Measurements from ENCODE around the gene SLC49A3.

Gene SLC49A3

DNA sequence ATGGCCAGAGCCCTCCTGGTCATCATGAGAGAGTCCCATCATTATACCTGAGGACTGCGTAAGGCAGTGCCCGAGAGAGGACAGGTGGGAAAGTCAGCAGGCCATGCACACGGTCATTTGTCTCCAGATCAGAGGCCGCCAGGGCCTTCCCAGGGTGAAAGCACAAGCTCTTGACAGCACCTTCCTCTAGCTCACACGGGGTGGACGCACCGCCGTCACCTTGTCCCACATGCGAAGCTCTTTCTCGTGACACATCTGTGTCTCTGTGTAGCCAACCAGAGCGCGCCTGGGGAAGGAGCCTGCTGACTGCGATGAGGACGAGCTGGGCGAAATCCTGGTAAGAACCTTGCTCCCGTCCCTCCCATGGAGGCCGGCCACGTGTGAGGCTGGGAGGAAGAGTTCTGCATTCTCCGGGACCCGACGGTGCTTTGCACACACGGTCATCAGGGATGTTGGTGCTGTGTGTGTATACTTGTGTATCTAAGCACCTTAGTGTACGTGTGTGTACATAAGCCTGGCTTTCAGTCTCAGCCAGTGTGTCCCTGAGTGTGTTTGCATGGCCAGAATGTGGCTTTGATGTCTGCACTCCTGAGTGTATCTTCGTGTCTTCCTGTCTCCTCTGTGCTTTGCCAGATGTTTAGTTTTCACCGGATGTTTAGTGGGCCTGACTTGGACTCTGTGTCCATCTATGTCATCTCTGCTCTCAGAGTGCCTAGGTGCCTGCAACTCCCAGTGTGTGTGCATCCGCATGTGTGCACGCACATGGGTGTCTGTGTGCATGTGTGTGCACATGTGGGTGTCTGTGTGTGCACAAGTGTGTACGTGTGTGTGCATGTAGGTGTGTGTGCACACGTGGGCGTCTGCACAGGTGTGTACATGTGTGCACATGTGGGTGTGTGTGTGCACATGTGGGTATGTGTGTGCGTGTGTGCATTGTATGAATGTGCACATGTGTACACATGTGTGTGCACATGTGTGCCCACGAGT, 30.0 kb downstream of the SLC49A3 start:
- TF ChIP-seq, protein P1, sequence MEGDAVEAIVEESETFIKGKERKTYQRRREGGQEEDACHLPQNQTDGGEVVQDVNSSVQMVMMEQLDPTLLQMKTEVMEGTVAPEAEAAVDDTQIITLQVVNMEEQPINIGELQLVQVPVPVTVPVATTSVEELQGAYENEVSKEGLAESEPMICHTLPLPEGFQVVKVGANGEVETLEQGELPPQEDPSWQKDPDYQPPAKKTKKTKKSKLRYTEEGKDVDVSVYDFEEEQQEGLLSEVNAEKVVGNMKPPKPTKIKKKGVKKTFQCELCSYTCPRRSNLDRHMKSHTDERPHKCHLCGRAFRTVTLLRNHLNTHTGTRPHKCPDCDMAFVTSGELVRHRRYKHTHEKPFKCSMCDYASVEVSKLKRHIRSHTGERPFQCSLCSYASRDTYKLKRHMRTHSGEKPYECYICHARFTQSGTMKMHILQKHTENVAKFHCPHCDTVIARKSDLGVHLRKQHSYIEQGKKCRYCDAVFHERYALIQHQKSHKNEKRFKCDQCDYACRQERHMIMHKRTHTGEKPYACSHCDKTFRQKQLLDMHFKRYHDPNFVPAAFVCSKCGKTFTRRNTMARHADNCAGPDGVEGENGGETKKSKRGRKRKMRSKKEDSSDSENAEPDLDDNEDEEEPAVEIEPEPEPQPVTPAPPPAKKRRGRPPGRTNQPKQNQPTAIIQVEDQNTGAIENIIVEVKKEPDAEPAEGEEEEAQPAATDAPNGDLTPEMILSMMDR (IDR thresholded peaks at IDR 0.05): no peak

- TF ChIP-seq, protein P1 (IDR thresholded peaks at IDR 0.05): no peak
Observed at GRCh38 chr4:657834-658667, 30.9 kb downstream of the SLC49A3 start.

- TF ChIP-seq, protein P1 (IDR thresholded peaks at IDR 0.05): no peak
Observed at GRCh38 chr4:657338-657833, 31.6 kb downstream of the SLC49A3 start.

DNA sequence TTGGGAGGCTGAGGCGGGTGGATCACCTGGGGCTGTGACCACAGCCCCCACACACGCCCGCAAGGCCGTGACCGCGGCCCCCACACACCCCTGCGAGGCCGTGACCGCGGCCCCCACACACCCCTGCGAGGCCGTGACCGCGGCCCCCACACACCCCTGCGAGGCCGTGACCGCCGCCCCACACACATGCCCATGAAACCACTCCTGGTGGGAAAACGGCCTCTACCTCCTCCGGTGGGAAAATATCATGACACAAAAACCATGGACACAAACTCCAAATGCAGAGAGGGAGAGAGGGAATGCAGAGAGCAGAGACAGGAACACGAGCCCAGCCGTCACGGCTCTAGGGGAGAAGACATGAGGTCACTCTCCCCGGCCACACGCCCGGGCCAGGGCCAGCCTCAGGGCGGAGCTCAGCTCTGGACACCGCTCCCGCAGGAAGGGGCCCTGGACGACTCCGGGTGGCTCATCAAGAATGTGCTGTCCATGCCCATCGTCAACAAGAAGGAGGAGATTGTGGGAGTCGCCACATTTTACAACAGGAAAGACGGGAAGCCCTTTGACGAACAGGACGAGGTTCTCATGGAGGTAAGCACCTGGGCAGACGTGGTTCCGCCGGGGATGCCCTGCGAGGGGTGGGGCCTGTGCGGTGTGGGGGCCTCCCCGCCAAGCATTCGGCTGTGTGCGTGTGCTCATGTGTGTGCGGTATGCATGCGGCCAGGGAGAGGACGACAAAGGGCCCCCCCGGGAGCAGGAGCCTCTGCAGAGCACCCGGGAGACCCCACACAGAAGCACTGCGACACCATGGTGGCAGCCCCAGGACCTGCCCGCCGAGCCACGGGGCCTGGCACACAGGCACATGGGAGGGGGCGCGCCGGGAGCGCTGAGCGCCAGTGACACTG, 32.3 kb downstream of the SLC49A3 start:
- TF ChIP-seq, protein P1 (IDR thresholded peaks at IDR 0.05): no peak

DNA sequence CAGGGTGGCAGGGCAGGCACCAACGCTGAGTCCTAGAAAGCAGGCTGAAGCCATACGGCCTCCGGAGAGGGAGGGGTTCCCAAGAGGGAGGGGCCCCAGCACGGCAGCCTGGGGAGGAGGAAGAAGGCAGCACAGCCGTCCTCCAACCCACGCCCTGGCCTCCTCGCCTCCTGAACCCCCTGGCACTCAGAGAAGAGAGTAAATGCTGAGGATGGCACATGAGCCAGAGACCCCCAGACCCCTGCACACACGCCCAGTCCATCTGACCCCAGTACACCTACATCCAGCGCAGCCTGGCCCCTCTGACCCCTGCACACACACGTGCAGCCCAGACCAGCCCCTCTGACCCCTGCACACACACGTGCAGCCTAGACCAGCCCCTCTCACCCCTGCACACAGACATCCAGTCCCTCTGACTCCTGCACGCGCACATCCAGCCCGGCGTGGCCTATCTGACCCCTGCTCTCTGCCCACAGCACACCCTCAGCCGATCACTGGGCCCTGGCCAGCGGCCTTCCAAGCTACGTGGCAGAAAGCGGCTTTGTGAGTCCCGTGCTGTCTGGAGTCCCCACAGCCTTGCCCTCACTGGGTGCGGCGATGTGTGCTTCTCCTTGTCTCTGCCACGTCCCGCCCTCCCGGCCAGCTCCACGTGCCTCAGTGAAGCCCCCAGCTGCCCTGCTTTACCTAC, 33.3 kb downstream of the SLC49A3 start:
- TF ChIP-seq, protein P1 (IDR thresholded peaks at IDR 0.05): no peak

- TF ChIP-seq, protein P1 (IDR thresholded peaks at IDR 0.05): no peak
Observed at GRCh38 chr4:654871-655463, 34.0 kb downstream of the SLC49A3 start.

All from LNCAP (cell line).